LHCN-M2 (cell line): ENCODE data around the gene SERINC5. TPM values are rescaled to one million over a fixed set of nuclear protein-coding genes. Genes with fewer than 3 reads are reported as not detected.
"Not testable (repeated sequence)": the region's sequence is repeated elsewhere in the genome, so short reads cannot be mapped to it uniquely, and the experiment has no call there.

Experiments used
- DNase-seq: peaks from one replicate; pipeline ENCODE4 v3.0.0-alpha.2; 2012; ENCODE audit warnings: low read depth
- total RNA-seq: library from RNA; depleted of rRNA; stranded (reverse); fragments of >200 nt; gene quantifications from 2 replicates; pipeline ENCODE4 v1.2.3, GENCODE V29; 2014

Gene SERINC5
- total RNA-seq, 1 experiment from 2014 or later = 15.6 TPM

- DNase-seq = no peak
These were observed 27.8 kb downstream of the SERINC5 start for GRCh38 chr5:80227979-80228596.

GRCh38 chr5:80225934-80226326, 29.9 kb downstream of the SERINC5 start:
- DNase-seq = no peak

GRCh38 chr5:80225189-80225933, 30.5 kb downstream of the SERINC5 start:
- no peak for DNase-seq

- no peak for DNase-seq
These were observed 32.3 kb downstream of the SERINC5 start for GRCh38 chr5:80223561-80223960.

GRCh38 chr5:80220245-80220897, 35.5 kb downstream of the SERINC5 start:
- no peak for DNase-seq

- DNase-seq = no peak
These were observed 36.5 kb downstream of the SERINC5 start for GRCh38 chr5:80219391-80219790.

- no peak for DNase-seq
These were observed 38.2 kb downstream of the SERINC5 start for GRCh38 chr5:80217667-80218066.

- DNase-seq = no peak
These were observed 38.9 kb downstream of the SERINC5 start for GRCh38 chr5:80216753-80217596.

- DNase-seq = no peak
These were observed 39.8 kb downstream of the SERINC5 start for GRCh38 chr5:80216096-80216495.

- no peak for DNase-seq
These were observed 40.3 kb downstream of the SERINC5 start for GRCh38 chr5:80215523-80215922.

GRCh38 chr5:80213466-80213865, 42.4 kb downstream of the SERINC5 start:
- DNase-seq = no peak

GRCh38 chr5:80212171-80212667, 43.6 kb downstream of the SERINC5 start:
- DNase-seq = no peak

GRCh38 chr5:80211327-80211726, 44.5 kb downstream of the SERINC5 start:
- no peak for DNase-seq

- DNase-seq = no peak
These were observed 45.8 kb downstream of the SERINC5 start for GRCh38 chr5:80210014-80210413.

- no peak for DNase-seq
These were observed 47.5 kb downstream of the SERINC5 start for GRCh38 chr5:80208381-80208780.

- no peak for DNase-seq
These were observed 48.0 kb downstream of the SERINC5 start for GRCh38 chr5:80207832-80208231.

- no peak for DNase-seq
These were observed 49.6 kb downstream of the SERINC5 start for GRCh38 chr5:80206282-80206681.

GRCh38 chr5:80205846-80206245, 50.0 kb downstream of the SERINC5 start:
- DNase-seq = no peak

GRCh38 chr5:80204808-80205614, 50.8 kb downstream of the SERINC5 start:
- no peak for DNase-seq

GRCh38 chr5:80201763-80202162, 54.1 kb downstream of the SERINC5 start:
- not testable (repeated sequence) for DNase-seq

- DNase-seq = no peak
These were observed 56.9 kb downstream of the SERINC5 start for GRCh38 chr5:80198920-80199319.
